Kidney epithelial cell (primary cell): ENCODE results near the gene SIPA1L3. TPM values are rescaled to one million over a fixed set of nuclear protein-coding genes. Genes with fewer than 3 reads are reported as not detected.
A peak's percentile ranks its signal among the peaks of the same experiment; 100 is the strongest.

ENCODE experiments used
- DNase-seq: peaks from one replicate; pipeline ENCODE4 v3.0.0-alpha.2; 2010; ENCODE audit warnings: low read depth
- H3K27me3 ChIP-seq: 2 replicates; pipeline ENCODE4 v1.6.0; 2011; ENCODE audit warnings: low read length; ENCODE audit not compliant: control insufficient read depth, insufficient read depth
- H3K36me3 ChIP-seq: 2 replicates; pipeline ENCODE4 v1.5.1; 2011; ENCODE audit warnings: low read length; ENCODE audit not compliant: control insufficient read depth, insufficient read depth
- H3K4me3 ChIP-seq: 2 replicates; pipeline ENCODE4 v1.5.1; 2011; ENCODE audit warnings: low read depth, mild to moderate bottlenecking, control low read depth, low read length
- CTCF ChIP-seq: IDR thresholded peaks from 2 replicates; pipeline ENCODE4 v1.5.1; 2011; ENCODE audit warnings: mild to moderate bottlenecking, moderate library complexity, low read length, control low read depth, inconsistent platforms; ENCODE audit not compliant: insufficient read depth, poor library complexity, severe bottlenecking
- total RNA-seq: library from RNA; depleted of rRNA; stranded (reverse); fragments of >200 nt; gene quantifications from 2 replicates; pipeline ENCODE4 v1.2.3, GENCODE V29; 2015

Gene SIPA1L3
- total RNA-seq, 1 donor from 2014 or later = 40.4 TPM

GRCh38 chr19:37977391-37977790 is 70.4 kb downstream of the SIPA1L3 start:
- H3K27me3 ChIP-seq = no peaks in the 10 kb centered on the region
- no peak for TF ChIP-seq CTCF
- no peak overlapping the region for H3K4me3 ChIP-seq
- no peak for DNase-seq
- H3K36me3 ChIP-seq = no peaks in the 10 kb centered on the region

- DNase-seq = no peak
- Histone ChIP-seq H3K36me3 (no peaks in the 10 kb centered on the region), H3K4me3 (no peak overlapping the region), H3K27me3 (no peaks in the 10 kb centered on the region)
- no peak for TF ChIP-seq CTCF
Measured at GRCh38 chr19:37977992-37978391, 71.0 kb downstream of the SIPA1L3 start.

GRCh38 chr19:37979547-37980082 is 72.6 kb downstream of the SIPA1L3 start:
- Histone ChIP-seq H3K4me3 (no peak overlapping the region), H3K27me3 (no peaks in the 10 kb centered on the region), H3K36me3 (no peaks in the 10 kb centered on the region)
- DNase-seq = no peak
- TF ChIP-seq CTCF = no peak

GRCh38 chr19:37980419-37981170 is 73.6 kb downstream of the SIPA1L3 start:
- H3K36me3 ChIP-seq = no peaks in the 10 kb centered on the region
- H3K27me3 ChIP-seq = no peaks in the 10 kb centered on the region
- H3K4me3 ChIP-seq = no peak overlapping the region
- TF ChIP-seq CTCF = no peak
- DNase-seq = peak; percentile 86

- Histone ChIP-seq H3K36me3 (no peaks in the 10 kb centered on the region), H3K27me3 (no peaks in the 10 kb centered on the region), H3K4me3 (no peak overlapping the region)
- TF ChIP-seq CTCF = no peak
- no peak for DNase-seq
Measured at GRCh38 chr19:37981785-37982475, 74.9 kb downstream of the SIPA1L3 start.
